GM12892 (cell line): Measurements from ENCODE around the gene ELL.

ENCODE experiments used
- POLR2A ChIP-seq: IDR thresholded peaks from 2 replicates; pipeline ENCODE4 v1.6.1; 2011; ENCODE audit warnings: low read depth, low read length, control low read depth
- POLR2AphosphoS5 ChIP-seq: IDR thresholded peaks from 2 replicates; pipeline ENCODE4 v1.6.1; 2011; ENCODE audit warnings: low read depth, low read length, control low read depth

DNA sequence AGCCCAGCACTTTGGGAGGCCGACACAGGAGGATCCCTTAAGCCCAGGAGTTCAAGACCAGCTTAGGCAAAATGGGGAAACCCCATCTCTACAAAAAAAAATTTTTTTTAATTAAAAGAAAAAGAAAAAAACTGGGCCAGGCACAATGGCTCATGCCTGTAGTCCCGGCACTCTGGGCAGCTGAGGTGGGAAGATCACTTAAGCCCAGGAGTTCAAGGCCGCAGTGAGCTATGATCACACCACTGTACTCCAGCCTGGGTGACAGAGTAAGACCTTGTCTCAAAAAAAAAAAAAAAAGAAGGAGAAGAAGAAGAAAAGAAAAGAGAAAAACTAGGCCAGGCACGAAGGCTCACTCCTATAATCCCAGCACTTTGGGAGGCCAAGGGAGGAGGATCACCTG, 4.3 kb downstream of the ELL start:
- TF ChIP-seq POLR2A, result no peak
- TF ChIP-seq POLR2AphosphoS5, result no peak
